Activated T-helper 2 cell treated with anti-CD3 and anti-CD28 coated beads, Interferon-gamma antibody, Interleukin-2, Interleukin-4, amounts not matched to agents 10 μg/mL and 5 μg/mL and 100 μg/mL, durations not matched to agents 14 hours and 24 hours and 36 hours (primary cell): Measurements from ENCODE around the gene PIGT. TPM values are rescaled to one million over a fixed set of nuclear protein-coding genes. Genes with fewer than 3 reads are reported as not detected.

Experiments
- DNase-seq: peaks from one replicate; pipeline ENCODE4 v3.0.0; 2021; ENCODE audit warnings: low spot score
- H3K27ac Mint-ChIP-seq: one replicate; pipeline ENCODE4 v1.8.0; 2021; ENCODE audit warnings: mixed read lengths
- H3K27me3 Mint-ChIP-seq: one replicate; pipeline ENCODE4 v1.8.0; 2021; ENCODE audit warnings: low read depth, mixed read lengths
- H3K36me3 Mint-ChIP-seq: one replicate; pipeline ENCODE4 v1.8.0; 2021; ENCODE audit warnings: low read depth, mixed read lengths
- H3K4me1 Mint-ChIP-seq: one replicate; pipeline ENCODE4 v1.8.0; 2021; ENCODE audit warnings: low read depth, mixed read lengths
- H3K4me3 Mint-ChIP-seq: one replicate; pipeline ENCODE4 v1.8.0; 2021; ENCODE audit warnings: low read depth, mild to moderate bottlenecking, moderate library complexity, mixed read lengths
- H3K9me3 Mint-ChIP-seq: one replicate; pipeline ENCODE4 v1.8.0; 2021; ENCODE audit warnings: mixed read lengths
- intact Hi-C: fragments of 100-400 bp; cut with micrococcal nuclease; formaldehyde crosslinking; loops from one replicate; pipeline ENCODE4 v1.15.1; 2023
- total RNA-seq: library from RNA; stranded (reverse); gene quantifications from 2 replicates; pipeline ENCODE4 v1.2.3, GENCODE V29; 2022

Gene PIGT
- total RNA-seq, 1 donor from 2014 or later: 72.7 TPM

- H3K4me1 Mint-ChIP-seq: peaks cover 26% of the 10 kb centered on the region
- H3K4me3 Mint-ChIP-seq: no peak overlapping the region
- intact Hi-C loops: no loop called here
- no peaks in the 10 kb centered on the region for H3K36me3 Mint-ChIP-seq
- no peak overlapping the region for H3K27ac Mint-ChIP-seq
- peak; percentile 15 for DNase-seq
- no peaks in the 10 kb centered on the region for H3K27me3 Mint-ChIP-seq
- H3K9me3 Mint-ChIP-seq: no peaks in the 10 kb centered on the region
These were observed 28.1 kb downstream of the PIGT start for GRCh38 chr20:45444050-45444449.

- no peak overlapping the region for H3K27ac Mint-ChIP-seq
- H3K4me1 Mint-ChIP-seq: peaks cover 26% of the 10 kb centered on the region
- no peak overlapping the region for H3K4me3 Mint-ChIP-seq
- H3K9me3 Mint-ChIP-seq: no peaks in the 10 kb centered on the region
- intact Hi-C loops: no loop called here
- H3K27me3 Mint-ChIP-seq: no peaks in the 10 kb centered on the region
- H3K36me3 Mint-ChIP-seq: no peaks in the 10 kb centered on the region
- no peak for DNase-seq
These were observed 30.0 kb downstream of the PIGT start for GRCh38 chr20:45445805-45446562.

GRCh38 chr20:45448270-45448669, 32.3 kb downstream of the PIGT start:
- intact Hi-C loops: no loop called here
- no peaks in the 10 kb centered on the region for H3K36me3 Mint-ChIP-seq

GRCh38 chr20:45449528-45449927, 33.6 kb downstream of the PIGT start:
- Mint-ChIP-seq H3K4me1 (peaks cover 11% of the 10 kb centered on the region), H3K9me3 (no peaks in the 10 kb centered on the region), H3K27ac (no peak overlapping the region), H3K27me3 (no peaks in the 10 kb centered on the region), H3K36me3 (no peaks in the 10 kb centered on the region), H3K4me3 (no peak overlapping the region)
- no peak for DNase-seq
- intact Hi-C loops: no loop called here

More at GRCh38 chr20:45448270-45448669, 32.3 kb downstream of the PIGT start:
- H3K27ac Mint-ChIP-seq: no peak overlapping the region
- no peak for DNase-seq
- H3K4me1 Mint-ChIP-seq: peaks cover 22% of the 10 kb centered on the region
- no peaks in the 10 kb centered on the region for H3K27me3 Mint-ChIP-seq
- H3K9me3 Mint-ChIP-seq: no peaks in the 10 kb centered on the region
- no peak overlapping the region for H3K4me3 Mint-ChIP-seq

GRCh38 chr20:45450097-45450818, 34.3 kb downstream of the PIGT start:
- peaks cover 6% of the 10 kb centered on the region for H3K4me1 Mint-ChIP-seq
- H3K36me3 Mint-ChIP-seq: no peaks in the 10 kb centered on the region
- no peak for DNase-seq
- H3K9me3 Mint-ChIP-seq: no peaks in the 10 kb centered on the region
- H3K27me3 Mint-ChIP-seq: no peaks in the 10 kb centered on the region
- intact Hi-C loops: loop anchor here (5.0 kb wide), 1 partner anchor 133 kb away; no protein-coding TSS in a partner anchor
- no peak overlapping the region for H3K27ac Mint-ChIP-seq
- H3K4me3 Mint-ChIP-seq: no peak overlapping the region

GRCh38 chr20:45452238-45452637, 36.3 kb downstream of the PIGT start:
- Mint-ChIP-seq H3K36me3 (no peaks in the 10 kb centered on the region), H3K9me3 (no peaks in the 10 kb centered on the region), H3K27ac (no peak overlapping the region), H3K4me3 (no peak overlapping the region), H3K27me3 (no peaks in the 10 kb centered on the region), H3K4me1 (no peaks in the 10 kb centered on the region)
- no peak for DNase-seq
- intact Hi-C loops: loop anchor here (5.0 kb wide), 1 partner anchor 135 kb away; no protein-coding TSS in a partner anchor

GRCh38 chr20:45452772-45453691, 37.1 kb downstream of the PIGT start:
- no peaks in the 10 kb centered on the region for H3K9me3 Mint-ChIP-seq
- H3K36me3 Mint-ChIP-seq: no peaks in the 10 kb centered on the region
- H3K27me3 Mint-ChIP-seq: no peaks in the 10 kb centered on the region
- intact Hi-C loops: loop anchor here (5.0 kb wide), 1 partner anchor 136 kb away; no protein-coding TSS in a partner anchor
- H3K4me3 Mint-ChIP-seq: no peak overlapping the region
- DNase-seq: no peak
- H3K27ac Mint-ChIP-seq: no peak overlapping the region
- H3K4me1 Mint-ChIP-seq: no peaks in the 10 kb centered on the region

- Mint-ChIP-seq H3K4me3 (no peak overlapping the region), H3K27ac (no peak overlapping the region), H3K4me1 (no peaks in the 10 kb centered on the region), H3K9me3 (no peaks in the 10 kb centered on the region), H3K27me3 (peaks cover 11% of the 10 kb centered on the region), H3K36me3 (no peaks in the 10 kb centered on the region)
- intact Hi-C loops: loop anchor here (1.0 kb wide), 1 partner anchor 315 kb away; no protein-coding TSS in a partner anchor
- DNase-seq: no peak
These were observed 40.7 kb downstream of the PIGT start for GRCh38 chr20:45456632-45457031.

- Mint-ChIP-seq H3K4me1 (no peaks in the 10 kb centered on the region), H3K27me3 (peaks cover 11% of the 10 kb centered on the region), H3K4me3 (no peak overlapping the region), H3K36me3 (no peaks in the 10 kb centered on the region), H3K27ac (no peak overlapping the region), H3K9me3 (no peaks in the 10 kb centered on the region)
- intact Hi-C loops: no loop called here
- no peak for DNase-seq
These were observed 43.7 kb downstream of the PIGT start for GRCh38 chr20:45459606-45460005.

GRCh38 chr20:45461225-45461624, 45.3 kb downstream of the PIGT start:
- H3K4me1 Mint-ChIP-seq: no peaks in the 10 kb centered on the region
- no peak for DNase-seq
- no peaks in the 10 kb centered on the region for H3K36me3 Mint-ChIP-seq
- H3K27me3 Mint-ChIP-seq: peaks cover 17% of the 10 kb centered on the region
- H3K9me3 Mint-ChIP-seq: no peaks in the 10 kb centered on the region
- H3K27ac Mint-ChIP-seq: no peak overlapping the region
- H3K4me3 Mint-ChIP-seq: no peak overlapping the region
- intact Hi-C loops: no loop called here

GRCh38 chr20:45462711-45463509, 47.0 kb downstream of the PIGT start:
- Mint-ChIP-seq H3K36me3 (no peaks in the 10 kb centered on the region), H3K9me3 (no peaks in the 10 kb centered on the region), H3K4me3 (no peak overlapping the region), H3K27ac (no peak overlapping the region), H3K27me3 (peaks cover 23% of the 10 kb centered on the region), H3K4me1 (no peaks in the 10 kb centered on the region)
- intact Hi-C loops: no loop called here
- no peak for DNase-seq

- H3K9me3 Mint-ChIP-seq: no peaks in the 10 kb centered on the region
- intact Hi-C loops: no loop called here
- peaks cover 30% of the 10 kb centered on the region for H3K27me3 Mint-ChIP-seq
- H3K4me3 Mint-ChIP-seq: no peak overlapping the region
- no peaks in the 10 kb centered on the region for H3K4me1 Mint-ChIP-seq
- H3K36me3 Mint-ChIP-seq: no peaks in the 10 kb centered on the region
- H3K27ac Mint-ChIP-seq: no peak overlapping the region
- no peak for DNase-seq
These were observed 47.8 kb downstream of the PIGT start for GRCh38 chr20:45463709-45464108.
